K562 (cell line): ENCODE results near the gene NIFK. TPM values are rescaled to one million over a fixed set of nuclear protein-coding genes. Genes with fewer than 3 reads are reported as not detected.

Experiments used
- ATF1 ChIP-seq, 2 experiments: fragments of 450-650 bp in 1 of 2; IDR thresholded peaks; 2 replicates each; pipeline ENCODE4 v1.6.1; 2016; ENCODE audit warnings: missing compliant biosample characterization in 1 of 2, missing genetic modification characterization in 1 of 2
- CREB1 ChIP-seq, 2 experiments: sonication (generic) in 1 of 2; formaldehyde crosslinking in 1 of 2; IDR thresholded peaks; 2 replicates each; pipeline versions ENCODE4 v1.6.1 to v1.8.0; 2012 to 2022; ENCODE audit warnings: inconsistent platforms in 1 of 2, mild to moderate bottlenecking in 1 of 2, missing genetic modification reagents in 1 of 2, moderate library complexity in 1 of 2
- ETV1 ChIP-seq: fragments of 450-650 bp; conservative IDR thresholded peaks from 2 replicates; pipeline ENCODE4 v1.6.1; 2016; ENCODE audit warnings: missing genetic modification characterization, control low read depth, low read depth, missing compliant biosample characterization
- GABPA ChIP-seq: fragments of 200-800 bp; sonication (Bioruptor generic); conservative IDR thresholded peaks from 2 replicates; pipeline ENCODE4 v1.6.1; 2016; ENCODE audit warnings: low read depth, missing genetic modification characterization, missing compliant biosample characterization
- JUN ChIP-seq, 2 experiments: sonication (generic) in 1 of 2; formaldehyde crosslinking in 1 of 2; IDR thresholded peaks; 2 replicates each; pipeline versions ENCODE4 v1.6.1 to v1.8.0; 2012 to 2022; ENCODE audit warnings: borderline replicate concordance in 2 of 2, mild to moderate bottlenecking in 2 of 2, improper control_type of control experiment in 1 of 2, low read depth in 1 of 2, low read length in 1 of 2, missing genetic modification reagents in 1 of 2
- RBFOX2 ChIP-seq: fragments of 200-400 bp; formaldehyde crosslinking; IDR thresholded peaks from 2 replicates; pipeline ENCODE4 v1.6.1; 2017; ENCODE audit warnings: low read depth, mild to moderate bottlenecking, low read length, moderate library complexity
- SMARCA4 ChIP-seq: fragments of 450-650 bp; IDR thresholded peaks from 2 replicates; pipeline ENCODE4 v1.6.1; 2016
- SMARCC2 ChIP-seq: fragments of 450-650 bp; IDR thresholded peaks from 2 replicates; pipeline ENCODE4 v1.6.1; 2017; ENCODE audit warnings: antibody characterized with exemption, moderate library complexity, mild to moderate bottlenecking, low read depth
- TAF1 ChIP-seq: IDR thresholded peaks from 2 replicates; pipeline ENCODE4 v1.6.1; 2011; ENCODE audit warnings: mild to moderate bottlenecking, low read length, moderate library complexity; ENCODE audit not compliant: insufficient read depth, control insufficient read depth, severe bottlenecking; ENCODE audit errors: extremely low read depth
- ZBTB11 ChIP-seq, 3 experiments: fragments of 200-800 bp in 1 of 3; fragments of 250-450 bp in 1 of 3; fragments of 450-650 bp in 1 of 3; sonication (Bioruptor Pico) in 1 of 3; sonication (Bioruptor generic) in 1 of 3; formaldehyde crosslinking in 1 of 3; IDR thresholded peaks; 2 replicates each; pipeline versions ENCODE4 v1.6.1 to v1.8.0; 2016 to 2022; ENCODE audit warnings: mild to moderate bottlenecking in 2 of 3, missing genetic modification characterization in 2 of 3, missing compliant biosample characterization in 1 of 3, moderate library complexity in 1 of 3
- ZBTB40 ChIP-seq, 2 experiments: fragments of 450-650 bp in 1 of 2; sonication (generic) in 1 of 2; formaldehyde crosslinking in 1 of 2; IDR thresholded peaks; 2 replicates each; pipeline versions ENCODE4 v1.7.1 to v1.9.0; 2016 to 2022; ENCODE audit warnings: inconsistent platforms in 1 of 2, mild to moderate bottlenecking in 1 of 2, missing genetic modification reagents in 1 of 2
- polyA plus RNA-seq, 8 experiments: library from polyadenylated mRNA; depleted of rRNA in 4 of 8; stranded (reverse) in 5 of 8; unstranded in 3 of 8; fragments of >200 nt; fragmentation: Nextera tagmentation in 2 of 8; fragmentation: Illumina TruSeq in 1 of 8; extraction: Ambion mirVana in 2 of 8; extraction: Trizol in 1 of 8; gene quantifications; 2 replicates each; pipeline versions ENCODE4 v1.2.1 to v1.2.3, GENCODE V29; 2011 to 2014; ENCODE audit warnings: inconsistent platforms in 1 of 8, missing spikeins in 1 of 8
- total RNA-seq, 7 experiments: library from RNA; depleted of rRNA in 6 of 7; stranded (reverse); fragments of >200 nt in 6 of 7; fragmentation: Illumina TruSeq in 2 of 7; extraction: Trizol in 2 of 7; gene quantifications; 2 replicates each; pipeline versions ENCODE4 v1.2.1 to v1.2.3, GENCODE V29; 2011 to 2021; ENCODE audit warnings: low replicate concordance in 1 of 7

NIFK gene
- total and polyA plus RNA-seq, 9 of the 15 experiments (the other 6 are each of a cell fraction or from before 2014, with no cell fraction given) = 60.2 to 426 (median 183) TPM

GRCh38 chr2:121699421-121700333, 37.0 kb downstream of the NIFK start (continued):
- TF ChIP-seq CREB1 (IDR thresholded peaks at IDR 0.05) (peak; percentile 68), CREB1 (CRISPR knock-in tag; IDR thresholded peaks at IDR 0.05) (peak; percentile 65), SMARCC2 (no peak), ETV1 (tag) (peak; percentile 51), ATF1 (CRISPR knock-in tag; IDR thresholded peaks at IDR 0.05) (no peak), ATF1 (tag; IDR thresholded peaks at IDR 0.05) (0 out of 2 replicates have a peak, but pooled peaks have one; percentile 39), SMARCA4 (peak; percentile 41; the same call in 1 of the 2 replicates), ZBTB40 (IDR thresholded peaks at IDR 0.05) (no peak), ZBTB40 (CRISPR knock-in tag; IDR thresholded peaks at IDR 0.05) (no peak), TAF1 (no peak), JUN (IDR thresholded peaks at IDR 0.05; ENCODE audit: borderline replicate concordance, low read depth, low read length) (peak; percentile 89; the same call in 1 of the 2 replicates), JUN (CRISPR knock-in tag; IDR thresholded peaks at IDR 0.05; ENCODE audit: borderline replicate concordance) (no peak), RBFOX2 (0 out of 2 replicates have a peak, but pooled peaks have one; percentile 19), ZBTB11 (CRISPR knock-in tag; IDR thresholded peaks at IDR 0.05) (no peak), GABPA (peak; percentile 48; the same call in 1 of the 2 replicates)
